HepG2 (cell line): ENCODE results near the gene HDAC4. TPM values are rescaled to one million over a fixed set of nuclear protein-coding genes. Genes with fewer than 3 reads are reported as not detected.

Source experiments
- ATAC-seq: fragments of 200-7000 bp; cut with Tn5 transposase; 3 replicates; pipeline ENCODE4 v1.9.1; 2020; ENCODE audit warnings: mild to moderate bottlenecking, moderate library complexity
- BruUV-seq: library from RNA; stranded (reverse); fragments of 400-500 nt; replicated peaks from 2 replicates; lab custom pipeline; 2021; lab: Mats Ljungman, UMichigan
- CTCF ChIA-PET: fragments of 300-600 bp; formaldehyde crosslinking; extraction: SDS; loops from one replicate; lab custom pipeline; 2021; ENCODE audit warnings: low total read pairs, inconsistent platforms, low intra/inter-chr PET ratio; lab: Yijun Ruan, JAX
- POLR2A ChIA-PET: fragments of 350-600 bp; sonication (Branson Sonifier 250); formaldehyde crosslinking; loops from one replicate; lab custom pipeline; 2020; ENCODE audit warnings: antibody characterized with exemption, inconsistent platforms; lab: Yijun Ruan, JAX
- DNase-seq: peaks from one replicate; pipeline ENCODE4 v3.0.0-alpha.2; 2015; ENCODE audit warnings: low spot score
- FAIRE-seq: peaks from 3 replicates; lab custom pipeline; 2011; peaks lifted over from hg19 to GRCh38; lab: Jason Lieb, UNC
- H2AFZ ChIP-seq: one replicate; pipeline ENCODE4 v1.6.1; 2011; ENCODE audit warnings: low read length, inconsistent platforms
- H3K27ac ChIP-seq: fragments of 300-600 bp; 3 replicates; pipeline ENCODE4 v1.8.0; 2011; ENCODE audit warnings: mixed run types, mild to moderate bottlenecking, mixed read lengths, low read length, inconsistent platforms; ENCODE audit not compliant: insufficient read depth; ENCODE audit errors: extremely low read length
- H3K27me3 ChIP-seq, 2 experiments: fragments of 200-600 bp in 1 of 2; 2 replicates in 1 of 2; 3 replicates in 1 of 2; pipeline versions ENCODE4 v1.6.0 to v1.8.0; 2011; ENCODE audit warnings: low read length in 2 of 2, mild to moderate bottlenecking in 2 of 2, moderate library complexity in 2 of 2, inconsistent platforms in 1 of 2; ENCODE audit not compliant: insufficient read depth in 2 of 2, control insufficient read depth in 1 of 2
- H3K36me3 ChIP-seq, 2 experiments: fragments of 200-600 bp in 1 of 2; replicated peaks in 1 of 2; 2 replicates in 1 of 2; 3 replicates in 1 of 2; pipeline versions ENCODE4 v1.5.1 to v1.8.0; 2011; ENCODE audit warnings: low read length in 2 of 2, inconsistent platforms in 1 of 2; ENCODE audit not compliant: insufficient read depth in 2 of 2, control insufficient read depth in 1 of 2
- H3K4me1 ChIP-seq: 2 replicates; pipeline ENCODE4 v1.5.1; 2012; ENCODE audit warnings: low read length, inconsistent platforms; ENCODE audit not compliant: insufficient read depth
- H3K4me2 ChIP-seq: 2 replicates; pipeline ENCODE4 v1.6.0; 2011; ENCODE audit warnings: low read depth, low read length, inconsistent platforms
- H3K4me3 ChIP-seq, 3 experiments: fragments of 200-600 bp in 1 of 3; sonication (generic), shearing (Covaris generic) in 1 of 3; replicated peaks in 1 of 3; 2 replicates each; pipeline ENCODE4 v1.5.1; 2011 to 2016; ENCODE audit warnings: low read length in 3 of 3, inconsistent platforms in 2 of 3, low read depth in 2 of 3, mild to moderate bottlenecking in 2 of 3, control low read depth in 1 of 3, mixed read lengths in 1 of 3; ENCODE audit not compliant: insufficient read depth in 1 of 3
- H3K79me2 ChIP-seq: one replicate; pipeline ENCODE4 v1.6.1; 2011; ENCODE audit warnings: low read length, inconsistent platforms; ENCODE audit not compliant: insufficient read depth
- H3K9ac ChIP-seq: 2 replicates; pipeline ENCODE4 v1.6.0; 2011; ENCODE audit warnings: mild to moderate bottlenecking, low read depth, low read length, inconsistent platforms; ENCODE audit not compliant: insufficient read depth
- H3K9me3 ChIP-seq: 2 replicates; pipeline ENCODE4 v1.5.1; 2012; ENCODE audit warnings: mild to moderate bottlenecking, low read length
- H4K20me1 ChIP-seq: 2 replicates; pipeline ENCODE4 v1.6.0; 2011; ENCODE audit warnings: inconsistent platforms, mild to moderate bottlenecking, low read length, moderate library complexity; ENCODE audit not compliant: insufficient read depth
- POLR2AphosphoS5 ChIP-seq: IDR thresholded peaks from 2 replicates; pipeline ENCODE4 v1.6.1; 2012; ENCODE audit warnings: low read depth, low read length
- WGBS: methylation state at CpG from one replicate; pipeline ENCODE4 v1.1.6; 2017; ENCODE audit warnings: low lambda C conversion rate; 5-methylcytosine and 5-hydroxymethylcytosine counted together
- in situ Hi-C: cut with HindIII; loops from 2 replicates; pipeline ENCODE4 v1.10.0; 2017; ENCODE audit warnings: low pct_unique_long_range_greater_than_20kb; ENCODE audit not compliant: extremely low pct_ligation_motif_present
- intact Hi-C: fragments of 100-400 bp; cut with micrococcal nuclease; formaldehyde crosslinking; loops from one replicate; pipeline ENCODE4 v1.10.0; 2022; ENCODE audit not compliant: unreplicated experiment
- polyA plus RNA-seq, 8 experiments: library from polyadenylated mRNA; depleted of rRNA in 3 of 8; stranded (reverse) in 7 of 8; unstranded in 1 of 8; fragments of >200 nt; fragmentation: Illumina TruSeq in 4 of 8; extraction: Trizol in 4 of 8; gene quantifications; 2 replicates each; pipeline versions ENCODE4 v1.2.1 to v1.2.3, GENCODE V29; 2011 to 2016; ENCODE audit warnings: low read depth in 4 of 8, missing spikeins in 1 of 8, mixed read lengths in 1 of 8; ENCODE audit not compliant: insufficient read depth in 1 of 8
- total RNA-seq, 5 experiments: library from RNA; depleted of rRNA; stranded (reverse); fragments of >200 nt; fragmentation: Illumina TruSeq; extraction: Trizol; gene quantifications; 2 replicates each; pipeline ENCODE4 v1.2.3, GENCODE V29; 2016; ENCODE audit warnings: low read depth in 1 of 5
- TF ChIP-seq, protein P1 (sequence below): sonication (generic); formaldehyde crosslinking; IDR thresholded peaks from 2 replicates; pipeline ENCODE4 v1.5.0; 2020; ENCODE audit warnings: mild to moderate bottlenecking, missing genetic modification reagents, borderline replicate concordance

HDAC4 gene
- total and polyA plus RNA-seq, 2 of the 13 experiments (the other 11 are each of a cell fraction or from before 2014, with no cell fraction given): 10.1 to 11.5 TPM

DNA sequence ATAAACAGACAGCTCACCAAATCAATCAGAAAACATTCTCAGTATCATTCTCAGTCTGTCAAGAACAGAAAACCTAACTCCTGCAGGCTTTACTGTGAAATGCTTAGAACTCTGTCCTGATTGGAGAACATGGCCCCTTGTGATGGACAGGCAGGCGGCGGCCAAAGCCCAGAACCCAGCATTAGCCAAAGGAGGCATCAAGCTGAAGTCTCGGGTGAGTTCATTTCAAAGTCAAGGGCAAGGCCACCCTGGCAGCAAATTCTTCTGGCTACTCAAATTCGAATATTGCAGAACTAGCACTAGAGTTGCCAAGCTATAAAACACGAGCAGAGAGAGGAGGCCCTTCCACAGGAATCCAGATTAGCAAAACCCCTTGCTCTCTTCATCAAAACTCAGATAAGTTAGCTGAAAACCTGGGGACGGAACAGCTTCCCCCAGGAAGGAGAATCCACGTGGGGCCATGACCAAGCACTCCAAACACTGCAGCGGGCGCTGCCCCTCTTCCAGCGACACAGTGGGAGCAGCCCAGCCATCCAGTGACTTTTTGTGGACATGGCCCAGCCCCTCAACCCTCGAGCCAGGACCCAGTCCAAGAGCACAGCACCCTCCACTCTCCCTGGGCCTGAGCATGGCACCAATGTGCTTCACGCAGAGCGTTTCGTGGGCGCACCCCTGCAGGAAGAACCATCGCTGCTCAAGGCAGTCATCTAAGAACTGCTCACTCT lies 98.6 kb downstream of the HDAC4 start:
- Histone ChIP-seq H3K27ac (no peak overlapping the region), H2AFZ (no peak overlapping the region), H3K9me3 (no peaks in the 10 kb centered on the region), H3K79me2 (peaks cover 30% of the 10 kb centered on the region), H3K36me3 (no peaks in the 10 kb centered on the region), H3K9ac (no peak overlapping the region), H4K20me1 (peaks cover 67% of the 10 kb centered on the region), H3K4me2 (no peak overlapping the region), H3K4me1 (peaks cover 37% of the 10 kb centered on the region), H3K27me3 (no peaks in the 10 kb centered on the region), H3K4me3 (no peak overlapping the region)
- no peak for DNase-seq
- intact Hi-C loops: no loop called here
- ATAC-seq: no peak
- ChIA-PET POLR2A (no interaction called here), CTCF (no interaction called here)
- BruUV-seq: no TSS peak
- in situ Hi-C loops: no loop called here
- TF ChIP-seq, protein P1, sequence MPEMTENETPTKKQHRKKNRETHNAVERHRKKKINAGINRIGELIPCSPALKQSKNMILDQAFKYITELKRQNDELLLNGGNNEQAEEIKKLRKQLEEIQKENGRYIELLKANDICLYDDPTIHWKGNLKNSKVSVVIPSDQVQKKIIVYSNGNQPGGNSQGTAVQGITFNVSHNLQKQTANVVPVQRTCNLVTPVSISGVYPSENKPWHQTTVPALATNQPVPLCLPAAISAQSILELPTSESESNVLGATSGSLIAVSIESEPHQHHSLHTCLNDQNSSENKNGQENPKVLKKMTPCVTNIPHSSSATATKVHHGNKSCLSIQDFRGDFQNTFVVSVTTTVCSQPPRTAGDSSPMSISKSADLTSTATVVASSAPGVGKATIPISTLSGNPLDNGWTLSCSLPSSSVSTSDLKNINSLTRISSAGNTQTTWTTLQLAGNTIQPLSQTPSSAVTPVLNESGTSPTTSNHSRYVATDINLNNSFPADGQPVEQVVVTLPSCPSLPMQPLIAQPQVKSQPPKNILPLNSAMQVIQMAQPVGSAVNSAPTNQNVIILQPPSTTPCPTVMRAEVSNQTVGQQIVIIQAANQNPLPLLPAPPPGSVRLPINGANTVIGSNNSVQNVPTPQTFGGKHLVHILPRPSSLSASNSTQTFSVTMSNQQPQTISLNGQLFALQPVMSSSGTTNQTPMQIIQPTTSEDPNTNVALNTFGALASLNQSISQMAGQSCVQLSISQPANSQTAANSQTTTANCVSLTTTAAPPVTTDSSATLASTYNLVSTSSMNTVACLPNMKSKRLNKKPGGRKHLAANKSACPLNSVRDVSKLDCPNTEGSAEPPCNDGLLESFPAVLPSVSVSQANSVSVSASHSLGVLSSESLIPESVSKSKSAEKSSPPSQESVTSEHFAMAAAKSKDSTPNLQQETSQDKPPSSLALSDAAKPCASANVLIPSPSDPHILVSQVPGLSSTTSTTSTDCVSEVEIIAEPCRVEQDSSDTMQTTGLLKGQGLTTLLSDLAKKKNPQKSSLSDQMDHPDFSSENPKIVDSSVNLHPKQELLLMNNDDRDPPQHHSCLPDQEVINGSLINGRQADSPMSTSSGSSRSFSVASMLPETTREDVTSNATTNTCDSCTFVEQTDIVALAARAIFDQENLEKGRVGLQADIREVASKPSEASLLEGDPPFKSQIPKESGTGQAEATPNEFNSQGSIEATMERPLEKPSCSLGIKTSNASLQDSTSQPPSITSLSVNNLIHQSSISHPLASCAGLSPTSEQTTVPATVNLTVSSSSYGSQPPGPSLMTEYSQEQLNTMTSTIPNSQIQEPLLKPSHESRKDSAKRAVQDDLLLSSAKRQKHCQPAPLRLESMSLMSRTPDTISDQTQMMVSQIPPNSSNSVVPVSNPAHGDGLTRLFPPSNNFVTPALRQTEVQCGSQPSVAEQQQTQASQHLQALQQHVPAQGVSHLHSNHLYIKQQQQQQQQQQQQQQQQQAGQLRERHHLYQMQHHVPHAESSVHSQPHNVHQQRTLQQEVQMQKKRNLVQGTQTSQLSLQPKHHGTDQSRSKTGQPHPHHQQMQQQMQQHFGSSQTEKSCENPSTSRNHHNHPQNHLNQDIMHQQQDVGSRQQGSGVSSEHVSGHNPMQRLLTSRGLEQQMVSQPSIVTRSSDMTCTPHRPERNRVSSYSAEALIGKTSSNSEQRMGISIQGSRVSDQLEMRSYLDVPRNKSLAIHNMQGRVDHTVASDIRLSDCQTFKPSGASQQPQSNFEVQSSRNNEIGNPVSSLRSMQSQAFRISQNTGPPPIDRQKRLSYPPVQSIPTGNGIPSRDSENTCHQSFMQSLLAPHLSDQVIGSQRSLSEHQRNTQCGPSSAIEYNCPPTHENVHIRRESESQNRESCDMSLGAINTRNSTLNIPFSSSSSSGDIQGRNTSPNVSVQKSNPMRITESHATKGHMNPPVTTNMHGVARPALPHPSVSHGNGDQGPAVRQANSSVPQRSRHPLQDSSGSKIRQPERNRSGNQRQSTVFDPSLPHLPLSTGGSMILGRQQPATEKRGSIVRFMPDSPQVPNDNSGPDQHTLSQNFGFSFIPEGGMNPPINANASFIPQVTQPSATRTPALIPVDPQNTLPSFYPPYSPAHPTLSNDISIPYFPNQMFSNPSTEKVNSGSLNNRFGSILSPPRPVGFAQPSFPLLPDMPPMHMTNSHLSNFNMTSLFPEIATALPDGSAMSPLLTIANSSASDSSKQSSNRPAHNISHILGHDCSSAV: no peak
- no peak for TF ChIP-seq POLR2AphosphoS5
- FAIRE-seq: no peak
- WGBS: 91% methylated on average over 12 of the region's 16 CpGs
